ENCODE data around the gene CDK14.

CDK14 gene

DNA sequence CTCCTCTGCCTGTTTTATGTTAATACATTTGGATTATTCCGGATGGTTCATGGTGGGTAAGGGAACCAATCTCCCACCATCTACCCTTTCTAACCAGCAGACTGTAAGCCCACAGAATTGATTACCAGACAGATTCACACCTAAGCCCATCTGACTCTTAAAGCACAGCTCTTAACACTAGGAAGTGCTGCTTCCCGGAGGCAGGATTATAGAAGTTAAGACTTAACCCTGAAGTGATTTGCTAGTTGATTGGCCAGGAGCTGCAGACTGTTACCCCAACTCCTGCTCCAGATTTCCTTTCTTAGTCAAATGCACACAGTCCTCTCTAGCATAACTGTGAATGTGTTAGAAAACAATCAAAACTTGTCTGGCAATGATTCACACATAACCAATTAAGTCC lies 221.7 kb downstream of the CDK14 start:
- peak; percentile 16 for DNase-seq

DNA sequence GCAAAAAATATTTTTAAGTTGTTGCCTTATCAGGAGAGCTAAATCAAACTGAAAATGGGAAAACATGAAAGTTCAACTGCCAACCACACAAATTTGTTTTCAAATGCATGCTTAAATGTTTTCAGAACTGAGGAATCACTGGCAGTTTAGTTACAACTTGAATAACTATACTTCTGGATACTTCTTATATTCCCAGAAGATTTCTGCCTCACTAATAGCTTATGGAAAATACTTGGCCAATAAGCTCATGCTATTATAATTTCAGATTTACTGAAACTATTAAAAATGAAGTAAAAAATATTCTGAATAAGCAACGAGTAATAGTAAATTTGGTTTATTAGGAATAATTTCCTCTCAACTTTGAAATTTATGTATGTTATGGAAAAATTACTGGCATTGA lies 222.2 kb downstream of the CDK14 start:
- no peak for DNase-seq

DNA sequence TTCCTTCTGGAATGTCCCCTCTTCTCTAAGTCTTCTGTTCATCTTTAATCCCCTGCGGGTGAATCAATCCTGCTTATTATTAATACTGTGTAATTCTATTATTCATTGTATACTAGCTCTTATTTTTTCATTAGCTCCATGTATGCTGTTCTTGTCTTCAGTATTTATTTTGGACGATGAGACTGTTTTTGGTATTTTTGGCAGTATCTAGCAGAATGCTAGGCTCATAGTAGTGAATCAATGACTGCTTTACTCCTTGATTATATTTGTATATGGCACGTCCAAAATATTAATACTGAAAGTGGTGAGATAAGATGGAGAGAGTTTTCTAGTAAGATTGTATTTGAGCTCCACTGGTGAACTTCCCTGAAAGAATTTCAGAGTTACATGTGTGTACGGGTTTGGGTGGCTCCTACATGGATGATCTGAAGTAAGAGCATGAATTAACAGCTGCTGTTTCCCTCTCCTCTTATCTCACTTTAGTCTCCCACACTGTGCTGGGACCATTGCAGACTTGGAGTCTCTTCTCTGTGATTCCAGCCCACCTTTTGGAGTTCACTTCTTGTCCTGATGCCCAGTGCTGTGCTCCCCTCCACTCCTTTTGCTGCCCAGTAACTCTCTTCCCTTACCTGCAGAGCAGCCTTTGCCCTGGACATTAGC lies 226.0 kb downstream of the CDK14 start:
- no peak for DNase-seq

DNA sequence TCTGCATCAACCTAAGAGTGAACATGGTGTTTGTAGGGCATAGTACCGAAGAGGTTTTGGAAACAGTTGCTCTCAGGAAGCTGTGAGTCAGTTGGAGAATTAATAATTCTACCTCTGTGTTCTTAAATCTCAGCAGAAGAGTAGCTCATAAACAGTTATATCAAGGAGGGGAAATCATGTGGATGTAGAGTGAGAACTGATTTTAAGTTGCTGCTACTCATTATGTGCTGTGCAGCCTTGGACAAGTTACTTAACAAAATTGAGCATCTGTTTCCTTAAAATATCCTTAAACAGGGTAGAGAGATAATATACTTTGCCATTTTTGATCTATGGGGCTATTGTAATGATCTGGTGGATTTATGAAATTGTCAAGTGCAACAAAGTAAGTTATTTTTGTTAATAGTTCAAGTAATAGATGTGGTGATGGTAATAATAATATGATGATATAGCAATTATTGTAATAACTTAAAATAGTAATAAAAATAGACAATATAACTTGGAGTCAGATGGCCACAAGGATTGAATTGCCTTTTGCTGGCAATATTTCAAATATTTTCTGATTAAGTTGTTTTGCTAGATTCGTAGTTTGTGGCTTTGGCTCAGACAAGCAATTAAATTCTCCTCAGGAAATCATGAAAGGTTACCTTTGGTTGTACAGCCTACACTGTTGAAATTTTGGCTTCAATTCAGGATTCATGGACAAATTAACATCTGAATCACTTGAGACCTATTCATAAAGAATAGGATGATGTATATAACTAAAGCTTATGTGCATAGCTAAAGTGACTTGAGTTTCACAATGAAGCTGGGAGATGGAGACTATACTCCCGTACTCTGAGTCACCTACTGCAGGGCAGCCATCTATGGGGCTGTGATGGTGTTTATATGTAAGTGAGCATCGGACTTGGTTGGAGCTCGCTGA lies 228.5 kb downstream of the CDK14 start:
- peak; percentile 11 for DNase-seq

DNA sequence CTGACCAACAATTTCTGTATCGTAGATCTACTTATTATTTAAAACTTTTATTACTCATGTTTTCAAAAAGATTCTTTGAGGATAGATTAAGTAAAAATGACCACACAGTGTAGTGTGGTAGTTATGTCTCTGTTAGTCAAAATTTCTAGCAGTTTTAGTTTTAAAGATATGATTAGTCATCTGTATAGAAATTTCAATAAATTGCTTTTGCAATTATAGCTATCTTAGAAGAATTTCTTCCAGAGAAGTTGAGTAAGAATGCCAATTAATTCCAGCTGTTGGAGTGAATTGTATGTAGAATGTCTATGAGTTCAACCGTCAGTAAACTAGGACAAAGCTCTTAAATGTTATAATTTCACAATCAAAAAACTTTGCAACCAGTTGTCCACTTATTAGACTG lies 229.7 kb downstream of the CDK14 start:
- no peak for DNase-seq

DNA sequence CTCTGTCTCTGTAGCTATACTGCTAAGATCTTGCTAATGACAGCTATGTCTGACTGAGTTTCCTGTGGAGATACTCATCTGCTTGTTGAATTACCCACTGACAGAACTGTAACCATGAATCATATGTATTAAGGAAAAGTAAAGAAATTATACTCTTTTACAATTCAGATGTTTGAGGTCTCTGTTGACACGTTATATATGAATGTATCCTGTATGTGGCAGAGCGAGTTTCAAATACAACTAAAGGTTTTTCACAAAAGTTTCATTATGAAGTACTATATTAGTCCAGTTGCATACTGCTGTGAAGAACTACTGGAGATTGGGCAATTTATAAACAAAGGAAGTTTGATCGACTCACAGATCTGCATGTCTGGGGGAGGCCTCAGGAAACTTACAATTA lies 232.5 kb downstream of the CDK14 start:
- no peak for DNase-seq

DNA sequence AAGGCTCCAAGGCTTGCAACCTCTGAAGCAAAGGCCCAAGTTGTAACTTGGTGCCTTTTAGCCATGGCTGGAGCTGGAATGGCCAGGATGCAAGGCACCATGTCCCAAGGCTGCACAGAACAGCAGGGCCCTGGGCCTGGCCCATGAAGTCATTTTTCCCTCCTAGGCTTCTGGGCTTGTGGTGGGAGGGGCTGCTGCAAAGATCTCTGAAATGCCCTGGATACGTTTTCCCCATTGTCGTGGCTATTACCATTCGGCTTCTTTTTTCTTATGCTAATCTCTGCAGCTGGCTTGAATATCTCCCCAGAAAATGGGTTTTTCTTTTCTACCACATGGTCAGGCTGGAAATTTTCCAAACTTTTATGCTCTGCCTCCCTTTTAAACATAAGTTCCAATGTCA lies 234.2 kb downstream of the CDK14 start:
- no peak for DNase-seq

DNA sequence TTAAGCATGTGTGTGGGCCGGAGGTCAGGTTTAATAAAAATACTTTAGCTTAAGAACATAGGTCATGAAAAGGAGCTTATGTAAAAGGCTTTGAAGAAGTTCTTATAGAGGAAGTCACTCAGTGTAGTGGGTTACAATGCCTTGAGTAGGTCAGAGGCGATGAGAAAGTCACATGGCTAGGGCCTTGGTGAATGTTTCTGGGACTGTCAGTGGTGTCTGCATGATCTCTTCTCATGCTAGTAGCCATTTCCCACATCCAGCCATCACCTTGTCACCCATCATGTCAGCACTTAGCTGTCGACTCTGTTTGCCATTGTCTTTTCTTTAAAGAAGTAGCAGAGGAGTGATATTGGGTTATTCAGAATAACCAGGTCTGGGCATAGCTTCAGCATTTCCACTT lies 236.6 kb downstream of the CDK14 start:
- DNase-seq = no peak

DNA sequence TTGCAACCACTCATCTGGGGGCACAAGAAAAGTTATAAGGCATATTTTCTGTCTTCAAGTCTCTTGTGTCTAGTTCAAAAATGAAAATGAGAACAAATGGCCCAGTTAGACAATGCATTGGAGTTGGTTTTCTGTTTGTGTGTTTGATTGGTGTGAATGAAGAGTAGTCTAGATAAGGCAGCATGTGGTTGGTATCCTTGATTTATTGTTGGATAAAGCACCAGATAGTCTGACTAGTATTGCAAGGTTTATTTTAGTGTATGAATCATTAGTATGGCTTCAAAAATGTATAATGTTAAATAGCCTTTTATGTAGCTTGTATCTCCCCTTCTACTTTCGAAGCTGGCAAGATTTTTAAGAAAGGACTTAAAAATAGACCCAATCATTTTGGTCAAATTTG lies 237.3 kb downstream of the CDK14 start:
- no peak for DNase-seq

DNA sequence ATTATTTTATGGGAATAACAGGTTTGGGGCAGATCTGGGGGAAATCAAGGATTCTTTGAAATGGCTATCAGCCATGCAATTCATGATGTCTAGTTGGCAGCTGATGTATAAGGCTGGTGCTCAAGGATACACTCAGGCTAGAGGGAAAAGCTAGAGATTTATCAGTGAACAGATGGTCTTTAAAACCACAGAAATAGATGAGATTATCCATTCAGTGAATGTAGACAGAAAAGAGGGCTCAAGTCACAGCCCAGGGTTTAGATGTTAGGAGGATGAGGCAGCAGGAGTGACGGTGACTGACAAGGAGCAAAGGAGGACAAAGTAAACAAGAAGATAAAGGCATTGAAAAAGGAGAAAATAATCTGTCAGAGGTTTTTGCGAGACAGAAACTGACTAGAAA lies 238.7 kb downstream of the CDK14 start:
- DNase-seq = no peak

DNA sequence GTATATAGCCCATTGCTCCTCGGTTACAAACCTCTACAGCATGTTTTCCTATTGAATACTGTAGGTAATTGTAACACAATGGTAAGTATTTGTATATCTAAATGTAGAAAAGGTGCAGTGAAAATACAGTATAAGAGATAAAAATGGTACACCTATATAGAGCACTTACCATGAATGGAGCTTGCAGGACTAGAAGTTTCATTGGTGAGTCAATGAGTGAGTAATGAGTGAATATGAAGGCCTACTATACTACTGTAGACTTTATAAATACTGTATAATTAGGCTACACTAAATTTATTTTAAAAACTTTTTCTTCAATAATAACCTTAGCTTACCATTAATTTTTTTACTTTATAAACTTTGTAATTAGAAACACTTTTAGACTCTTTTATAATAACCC lies 239.7 kb downstream of the CDK14 start:
- no peak for DNase-seq

DNA sequence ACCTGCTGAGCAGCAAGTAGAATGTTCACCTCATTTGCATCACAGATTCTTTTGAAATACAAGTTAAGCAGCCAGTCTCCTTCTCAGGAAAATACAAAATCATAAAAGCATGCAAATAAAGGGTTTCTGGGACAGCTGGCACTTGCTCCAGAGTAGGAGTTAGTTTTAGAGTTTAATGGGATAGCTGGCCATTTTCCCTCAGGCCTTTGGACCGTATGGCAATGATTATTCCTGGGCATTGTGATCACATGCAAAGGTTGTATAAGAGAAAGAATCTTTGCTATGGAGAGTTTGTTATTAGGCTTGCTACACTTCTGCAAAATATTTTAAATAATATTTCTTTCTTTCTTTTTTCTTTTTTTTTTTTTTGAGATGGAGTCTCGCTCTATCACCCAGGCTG lies 240.8 kb downstream of the CDK14 start:
- no peak for DNase-seq

DNA sequence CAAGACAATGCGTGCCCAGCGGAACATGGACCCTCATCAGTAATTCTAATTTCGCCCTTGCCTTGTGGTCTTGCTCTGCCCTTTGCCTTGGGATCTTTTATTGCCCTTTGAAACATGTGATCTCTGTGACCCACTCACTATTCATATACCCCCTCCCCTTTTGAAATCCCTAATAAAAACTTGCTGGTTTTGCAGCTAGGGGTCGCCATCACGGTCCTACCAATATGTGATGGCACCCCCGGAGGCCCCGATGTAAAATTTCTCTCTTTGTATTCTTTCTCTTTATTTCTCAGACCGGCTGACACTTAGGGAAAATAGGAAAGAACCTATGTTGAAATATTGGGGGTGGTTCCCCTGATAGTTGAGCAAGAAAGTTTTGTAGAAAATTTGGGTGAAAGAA lies 242.7 kb downstream of the CDK14 start:
- DNase-seq = no peak

DNA sequence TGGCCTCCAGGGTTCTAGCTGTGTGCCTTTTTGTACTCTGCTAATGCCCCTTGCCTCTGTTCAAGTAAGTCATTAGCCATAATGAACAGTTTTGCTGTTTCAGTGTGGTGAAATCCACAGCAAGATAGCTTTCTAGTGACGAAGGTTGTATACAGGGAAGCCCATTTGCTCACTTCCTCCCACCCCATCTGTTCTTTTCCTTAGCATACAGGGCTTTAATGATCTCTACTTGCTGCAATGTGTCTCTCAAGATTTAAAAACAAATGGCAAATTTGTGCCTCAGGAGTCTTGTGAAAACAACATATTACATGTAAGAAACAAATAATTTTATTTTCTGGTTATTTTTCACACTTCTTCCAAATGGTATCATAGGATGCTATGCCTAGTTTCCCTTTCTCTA lies 243.2 kb downstream of the CDK14 start:
- no peak for DNase-seq

DNA sequence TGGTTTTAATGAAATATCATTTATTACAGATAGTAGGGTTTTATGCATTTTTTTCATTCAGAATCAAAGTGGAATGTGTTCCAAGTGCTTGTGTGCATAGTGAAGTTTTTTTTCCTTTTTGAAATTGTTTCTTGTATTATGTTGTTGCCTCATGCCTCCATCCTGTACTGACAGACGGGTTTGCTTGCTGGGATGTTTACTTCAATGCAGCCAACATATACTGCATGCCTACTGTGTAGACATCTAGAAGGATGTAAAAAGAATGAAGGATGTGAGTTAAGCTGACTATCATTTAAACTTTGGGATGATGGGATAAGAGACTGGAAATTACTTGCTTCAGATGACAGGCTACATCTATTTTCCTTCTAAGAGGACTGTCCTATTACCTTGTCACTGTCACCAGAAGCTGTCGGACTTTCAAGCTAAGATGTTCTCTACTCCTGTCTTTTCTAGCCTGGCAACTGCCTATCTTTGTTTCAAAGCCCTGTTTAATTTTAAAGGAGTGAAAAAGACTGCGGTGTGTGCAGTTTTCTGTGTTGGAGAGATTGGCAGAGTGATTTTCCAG lies 243.7 kb downstream of the CDK14 start:
- no peak for DNase-seq

DNA sequence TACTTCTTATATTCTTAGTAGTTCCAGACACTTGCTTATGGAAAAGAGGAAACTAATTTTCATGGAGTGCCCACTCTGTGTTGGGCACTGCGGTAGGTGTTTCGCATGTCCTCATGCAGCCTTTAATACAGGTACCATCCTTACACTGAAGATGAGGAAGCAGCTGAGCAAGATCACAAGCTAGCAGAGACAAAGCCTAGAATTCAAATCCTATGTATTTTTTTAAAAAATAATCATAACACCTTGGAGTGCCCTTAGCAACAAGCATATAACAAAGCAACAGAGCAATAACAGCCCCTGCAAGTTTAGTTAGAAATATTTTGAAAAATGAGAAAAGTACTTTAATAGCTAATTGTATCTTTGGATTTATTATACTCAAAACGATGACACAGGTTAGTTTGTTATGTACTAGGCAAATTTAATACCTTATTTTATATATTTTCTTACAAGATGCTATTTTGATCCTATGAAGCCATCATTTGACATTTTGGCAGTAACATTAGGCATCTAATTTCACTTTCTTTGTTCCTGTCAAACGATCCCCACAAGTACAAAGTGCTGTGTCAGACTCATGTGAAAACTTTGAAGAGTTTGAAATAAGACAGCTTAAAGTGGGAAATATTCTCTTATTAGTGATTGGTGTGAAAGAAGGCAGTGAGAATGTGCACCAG lies 245.8 kb downstream of the CDK14 start:
- peak; percentile 9 for DNase-seq

DNA sequence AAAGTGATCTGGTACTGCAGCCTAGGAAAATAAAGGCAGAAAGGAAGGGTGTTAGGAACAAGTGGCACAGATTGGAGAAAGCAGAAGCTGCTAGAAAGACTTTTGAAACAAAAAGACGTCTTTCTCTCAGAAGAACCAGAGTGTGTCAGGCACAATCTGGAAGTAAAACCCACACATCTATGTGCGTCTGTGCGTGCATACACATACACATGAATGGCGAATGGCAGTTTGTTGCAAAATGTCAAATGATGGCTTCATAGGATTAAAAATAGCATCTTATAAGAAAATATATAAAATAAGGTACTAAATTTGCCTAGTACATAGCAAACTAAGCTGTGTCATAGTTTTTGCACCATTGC lies 246.3 kb downstream of the CDK14 start:
- DNase-seq = no peak

DNA sequence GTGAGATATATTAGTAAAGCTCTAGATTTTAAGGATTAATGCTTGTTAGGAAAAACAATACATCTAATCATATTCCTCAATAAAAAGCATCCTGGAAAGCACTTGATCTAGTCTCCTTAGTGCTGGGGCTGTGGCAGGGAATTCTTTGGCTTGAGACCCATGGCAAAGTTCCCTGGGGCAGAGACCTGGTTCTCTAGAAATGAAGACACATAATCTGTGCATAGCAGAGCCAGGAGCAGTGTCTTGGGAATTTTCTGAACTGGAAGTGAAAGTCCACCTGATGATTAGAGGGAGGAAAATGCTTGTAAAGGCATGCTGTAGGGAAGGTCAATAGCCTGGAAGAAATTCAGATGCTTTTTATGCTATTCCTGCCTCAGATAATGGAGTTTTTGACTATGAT lies 247.4 kb downstream of the CDK14 start:
- peak; percentile 37 for DNase-seq

DNA sequence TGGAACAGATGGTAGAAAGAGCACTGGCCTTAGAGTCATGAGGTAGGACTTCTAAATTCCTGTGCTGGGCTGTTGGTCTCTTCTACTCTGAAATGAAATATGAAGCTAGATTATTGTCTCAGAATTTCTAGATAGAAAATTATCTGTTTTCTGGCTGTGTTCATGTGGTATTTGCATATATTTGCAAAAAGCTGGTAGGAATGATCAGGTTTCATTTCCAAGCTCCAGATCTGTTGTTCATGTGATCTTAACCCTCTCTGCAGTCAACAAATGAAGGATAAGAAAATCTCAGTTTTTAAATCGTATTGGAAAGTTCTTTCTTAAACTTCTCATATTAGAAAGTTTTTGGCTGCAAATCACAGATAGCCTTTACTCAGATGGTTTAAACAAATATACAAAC lies 248.3 kb downstream of the CDK14 start:
- DNase-seq = no peak

DNA sequence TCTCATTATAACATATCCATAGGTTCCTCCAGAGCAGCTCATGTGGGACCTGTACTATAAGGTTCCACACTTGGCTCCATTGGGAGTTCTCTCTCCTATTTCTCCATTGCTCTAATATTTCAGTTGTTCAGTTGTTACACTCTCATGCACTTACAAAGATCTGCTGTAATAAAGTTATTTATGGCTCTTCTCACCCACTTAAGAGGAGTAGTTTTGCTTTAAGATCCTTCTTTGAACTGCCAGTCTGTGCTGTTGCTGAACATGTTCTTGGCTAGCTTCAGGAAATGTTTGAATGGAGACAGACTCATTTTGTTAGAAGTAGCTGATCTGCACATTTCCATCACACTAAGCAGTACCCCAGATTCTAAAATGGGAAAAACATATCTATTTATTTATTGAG lies 250.1 kb downstream of the CDK14 start:
- DNase-seq = no peak

DNA sequence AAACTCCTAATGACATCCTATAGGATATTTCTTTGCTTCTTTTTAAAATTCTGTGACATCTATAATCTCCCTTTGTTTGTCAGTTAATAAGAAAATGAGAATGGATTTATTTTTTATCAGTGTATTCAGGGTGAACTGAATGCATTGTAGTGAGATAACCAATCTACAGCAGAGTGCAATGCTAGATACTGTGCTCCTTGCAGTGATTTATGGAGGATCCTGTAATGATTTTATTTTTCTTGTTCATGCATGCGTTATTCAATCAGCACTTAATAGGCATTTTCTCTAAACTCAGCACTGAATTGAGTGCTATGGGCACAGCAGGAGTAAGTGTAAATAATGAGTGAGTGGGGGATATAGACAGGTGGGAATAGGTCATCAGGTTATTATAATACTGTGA lies 253.9 kb downstream of the CDK14 start:
- DNase-seq = no peak

DNA sequence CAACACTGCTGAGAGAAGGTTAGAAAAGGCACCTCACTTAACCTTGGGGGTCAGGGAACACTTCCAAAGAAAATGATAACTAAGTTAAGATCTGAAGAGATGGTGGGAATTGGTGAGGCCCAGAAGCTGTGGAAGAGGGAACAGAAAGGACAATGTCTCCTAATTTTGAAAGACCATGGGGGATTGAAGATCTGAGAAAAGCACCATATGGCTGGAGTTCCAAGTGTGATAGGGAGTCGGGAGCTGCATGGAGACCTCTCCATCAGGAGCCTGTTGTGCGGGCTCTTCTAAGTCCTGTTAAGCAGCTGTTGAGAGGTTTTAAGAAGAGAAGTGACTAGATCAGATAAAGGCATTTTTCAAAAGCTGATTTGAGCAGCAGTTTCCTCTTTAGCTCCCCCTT lies 254.3 kb downstream of the CDK14 start:
- peak; percentile 62 for DNase-seq

DNA sequence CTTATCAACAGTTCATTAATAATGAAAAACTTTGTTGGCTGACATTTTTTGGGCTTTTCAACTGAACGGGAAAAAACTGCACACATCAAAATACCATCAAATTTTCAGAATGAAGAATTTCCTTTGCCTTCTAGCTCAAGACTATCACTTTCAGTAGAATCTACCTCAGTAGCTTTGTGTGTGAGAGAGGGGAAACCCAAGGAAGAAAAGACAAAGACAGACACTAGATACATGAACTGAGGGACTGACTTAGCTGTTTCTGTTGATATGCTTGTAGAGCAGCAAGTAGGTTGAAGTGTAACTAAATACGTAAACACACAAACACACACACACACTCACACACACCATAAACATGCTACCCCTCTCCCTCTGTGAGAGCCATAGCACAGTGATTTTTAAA lies 257.1 kb downstream of the CDK14 start:
- no peak for DNase-seq

Measured in eye (tissue), 1 donor.